PC-3 (cell line): ENCODE results near the gene IRF3.

Source experiments
- EZH2 ChIP-seq: fragments of 300-600 bp; sonication (generic); IDR thresholded peaks from one replicate; pipeline ENCODE4 v1.6.1; 2017; ENCODE audit warnings: antibody characterized with exemption, mild to moderate bottlenecking, low read length; ENCODE audit not compliant: unreplicated experiment
- TF ChIP-seq, protein P1 (sequence below): fragments of 300-600 bp; sonication (generic); conservative IDR thresholded peaks from 2 replicates; pipeline ENCODE4 v1.5.1; 2017; ENCODE audit warnings: antibody characterized with exemption, low read depth, mild to moderate bottlenecking, low read length

DNA sequence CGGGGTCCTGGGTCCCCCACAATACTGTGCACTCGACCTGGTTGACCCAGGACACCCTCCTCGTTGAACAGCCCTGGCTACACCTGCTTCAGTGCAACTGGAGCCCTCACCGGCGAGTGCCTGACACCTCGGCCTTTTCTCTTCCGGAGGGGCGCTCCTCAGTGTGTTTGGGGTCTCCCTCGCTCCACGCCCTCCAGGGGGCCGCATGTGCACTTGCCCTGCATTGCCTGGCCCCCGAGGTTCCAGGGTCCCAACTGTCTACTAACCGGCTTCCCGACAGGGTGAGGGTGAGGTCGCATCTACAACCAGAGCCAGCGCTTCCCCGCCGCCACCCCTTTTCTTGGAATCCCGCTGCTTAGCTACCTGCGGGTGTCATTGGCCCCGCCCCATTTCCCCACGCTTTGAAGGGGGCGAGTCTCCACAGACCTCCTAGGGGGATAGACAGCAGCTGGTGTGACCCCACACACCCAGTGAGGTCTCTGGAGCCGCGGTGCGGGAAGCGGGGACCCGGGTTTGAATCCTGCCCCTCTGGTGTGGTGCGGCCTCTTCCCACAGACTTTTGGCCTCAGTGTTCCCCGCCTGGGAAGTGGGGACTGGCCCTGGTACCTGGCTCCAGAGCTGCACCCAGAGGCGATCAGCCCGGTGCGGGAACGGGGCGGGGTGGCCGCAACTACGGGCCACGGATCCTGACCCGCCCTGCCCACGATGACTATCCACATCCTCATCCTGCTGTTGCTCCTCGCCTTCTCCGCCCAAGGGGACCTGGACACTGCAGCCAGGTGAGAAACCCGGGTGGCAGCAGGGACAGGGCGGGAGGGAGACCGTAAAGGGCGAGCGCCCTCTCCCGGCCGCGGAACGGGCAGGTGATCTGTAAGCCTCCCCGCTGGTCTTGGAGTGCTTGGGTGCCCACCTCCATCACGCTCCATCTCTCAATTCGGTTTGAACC, 23.7 kb upstream of the IRF3 start, which contains the start of gene ADM5:
- no peak for TF ChIP-seq EZH2
- TF ChIP-seq, protein P1, sequence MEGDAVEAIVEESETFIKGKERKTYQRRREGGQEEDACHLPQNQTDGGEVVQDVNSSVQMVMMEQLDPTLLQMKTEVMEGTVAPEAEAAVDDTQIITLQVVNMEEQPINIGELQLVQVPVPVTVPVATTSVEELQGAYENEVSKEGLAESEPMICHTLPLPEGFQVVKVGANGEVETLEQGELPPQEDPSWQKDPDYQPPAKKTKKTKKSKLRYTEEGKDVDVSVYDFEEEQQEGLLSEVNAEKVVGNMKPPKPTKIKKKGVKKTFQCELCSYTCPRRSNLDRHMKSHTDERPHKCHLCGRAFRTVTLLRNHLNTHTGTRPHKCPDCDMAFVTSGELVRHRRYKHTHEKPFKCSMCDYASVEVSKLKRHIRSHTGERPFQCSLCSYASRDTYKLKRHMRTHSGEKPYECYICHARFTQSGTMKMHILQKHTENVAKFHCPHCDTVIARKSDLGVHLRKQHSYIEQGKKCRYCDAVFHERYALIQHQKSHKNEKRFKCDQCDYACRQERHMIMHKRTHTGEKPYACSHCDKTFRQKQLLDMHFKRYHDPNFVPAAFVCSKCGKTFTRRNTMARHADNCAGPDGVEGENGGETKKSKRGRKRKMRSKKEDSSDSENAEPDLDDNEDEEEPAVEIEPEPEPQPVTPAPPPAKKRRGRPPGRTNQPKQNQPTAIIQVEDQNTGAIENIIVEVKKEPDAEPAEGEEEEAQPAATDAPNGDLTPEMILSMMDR, result peak; percentile 94
